GM23338 (cell line): Measurements from ENCODE around the gene PLXNA2.

Experiments
- CTCF ChIP-seq, 2 experiments: fragments of 200-600 bp in 1 of 2; sonication (generic) in 1 of 2; conservative IDR thresholded peaks; 2 replicates each; pipeline versions ENCODE4 v1.5.1 to v1.6.1; 2016 to 2017; ENCODE audit warnings: antibody characterized with exemption in 2 of 2, low read depth in 2 of 2, mild to moderate bottlenecking in 2 of 2, moderate library complexity in 1 of 2
- EZH2 ChIP-seq: fragments of 200-600 bp; sonication (generic); IDR thresholded peaks from one replicate; pipeline ENCODE4 v1.8.0; 2017; ENCODE audit warnings: antibody characterized with exemption, mild to moderate bottlenecking, low read depth; ENCODE audit not compliant: unreplicated experiment
- EZH2phosphoT487 ChIP-seq: fragments of 200-600 bp; sonication (generic); IDR thresholded peaks from one replicate; pipeline ENCODE4 v1.8.1; 2018; ENCODE audit warnings: antibody characterized with exemption; ENCODE audit not compliant: unreplicated experiment
- NANOG ChIP-seq: IDR thresholded peaks from 2 replicates; pipeline ENCODE4 v1.6.1; 2016; ENCODE audit warnings: antibody characterized with exemption, borderline replicate concordance
- POLR2AphosphoS5 ChIP-seq: IDR thresholded peaks from 2 replicates; pipeline ENCODE4 v1.6.1; 2016; ENCODE audit warnings: antibody characterized with exemption, low read depth
- ZNF114 ChIP-seq: fragments of 250-450 bp; sonication (Bioruptor Pico); IDR thresholded peaks from 2 replicates; pipeline ENCODE4 v1.5.0; 2020; ENCODE audit warnings: mild to moderate bottlenecking, moderate library complexity

GRCh38 chr1:207985996-207986395 lies 258.2 kb downstream of the PLXNA2 start:
- TF ChIP-seq POLR2AphosphoS5 (no peak), EZH2phosphoT487 (no peak), CTCF (conservative IDR thresholded peaks at IDR 0.05; ENCODE audit: low read depth in 2 of 2) (no peak), EZH2 (no peak), NANOG (no peak), ZNF114 (CRISPR knock-in tag) (no peak)
